Tracheal epithelial cell (primary cell): ENCODE data around the gene ZNF467. TPM values are rescaled to one million over a fixed set of nuclear protein-coding genes. Genes with fewer than 3 reads are reported as not detected.

Source experiments
- total RNA-seq: library from RNA; depleted of rRNA; stranded (reverse); fragments of >200 nt; gene quantifications from 2 replicates; pipeline ENCODE4 v1.2.1, GENCODE V29; 2014

ZNF467 gene, protein sequence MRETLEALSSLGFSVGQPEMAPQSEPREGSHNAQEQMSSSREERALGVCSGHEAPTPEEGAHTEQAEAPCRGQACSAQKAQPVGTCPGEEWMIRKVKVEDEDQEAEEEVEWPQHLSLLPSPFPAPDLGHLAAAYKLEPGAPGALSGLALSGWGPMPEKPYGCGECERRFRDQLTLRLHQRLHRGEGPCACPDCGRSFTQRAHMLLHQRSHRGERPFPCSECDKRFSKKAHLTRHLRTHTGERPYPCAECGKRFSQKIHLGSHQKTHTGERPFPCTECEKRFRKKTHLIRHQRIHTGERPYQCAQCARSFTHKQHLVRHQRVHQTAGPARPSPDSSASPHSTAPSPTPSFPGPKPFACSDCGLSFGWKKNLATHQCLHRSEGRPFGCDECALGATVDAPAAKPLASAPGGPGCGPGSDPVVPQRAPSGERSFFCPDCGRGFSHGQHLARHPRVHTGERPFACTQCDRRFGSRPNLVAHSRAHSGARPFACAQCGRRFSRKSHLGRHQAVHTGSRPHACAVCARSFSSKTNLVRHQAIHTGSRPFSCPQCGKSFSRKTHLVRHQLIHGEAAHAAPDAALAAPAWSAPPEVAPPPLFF
- total RNA-seq, result 0.43 and 1.2 TPM in 2 replicates

DNA sequence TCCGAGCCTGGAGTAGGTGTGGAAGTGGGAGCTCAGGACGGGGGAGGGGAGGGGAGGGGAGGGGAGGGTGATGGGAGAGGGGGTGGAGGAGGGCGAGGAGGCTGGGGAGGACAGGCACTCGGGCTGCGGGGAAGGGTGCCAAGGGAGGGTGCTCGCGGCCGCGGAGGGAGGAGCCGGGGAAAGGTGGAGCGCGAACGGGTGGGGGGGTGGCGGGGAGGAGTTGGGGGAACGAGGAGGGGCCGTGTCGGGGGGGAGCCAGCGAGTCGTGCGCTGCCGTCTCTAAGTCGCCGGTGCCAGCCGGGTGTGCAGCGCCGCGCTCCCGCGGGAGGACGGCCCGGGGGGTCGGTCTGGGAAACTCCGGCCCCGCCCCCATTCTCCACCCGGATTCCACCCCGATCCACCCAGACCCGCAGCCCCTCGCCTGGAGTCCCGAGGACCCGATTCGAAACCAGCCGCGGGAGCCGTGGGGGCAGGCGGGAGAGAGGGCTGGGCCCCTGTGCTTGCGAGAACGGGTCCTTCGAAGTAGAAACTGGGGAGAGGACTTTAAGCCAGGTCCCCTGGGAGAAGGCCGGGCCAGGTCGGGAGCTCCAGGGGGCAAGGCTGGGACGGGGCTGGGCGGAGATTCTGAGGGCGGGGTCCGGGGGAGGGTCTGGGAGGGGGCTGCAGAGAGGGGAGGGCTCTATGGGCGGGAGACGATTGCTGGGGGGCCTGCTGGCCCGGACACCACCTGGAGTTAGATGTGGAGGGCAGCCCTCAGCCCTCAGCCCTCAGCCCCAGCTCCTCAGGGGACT is at the start of gene ZNF467:
ZNF467 (minus strand) TSS at position 143 of the 791 bp plus-strand sequence. CDS start 2,556 bp downstream, outside the sequence.

Other genes starting within 250 kb of the ZNF467 start
- 3.9 and 6.8 TPM in 2 replicates for gene ZNF862, start 64.8 kb upstream of the ZNF467 start, total RNA-seq
- 3.6 and 4.3 TPM in 2 replicates for gene ATP6V0E2, start 100.4 kb upstream of the ZNF467 start, total RNA-seq